ENCODE measurements around the gene GDAP1L1.

GDAP1L1 gene

DNA sequence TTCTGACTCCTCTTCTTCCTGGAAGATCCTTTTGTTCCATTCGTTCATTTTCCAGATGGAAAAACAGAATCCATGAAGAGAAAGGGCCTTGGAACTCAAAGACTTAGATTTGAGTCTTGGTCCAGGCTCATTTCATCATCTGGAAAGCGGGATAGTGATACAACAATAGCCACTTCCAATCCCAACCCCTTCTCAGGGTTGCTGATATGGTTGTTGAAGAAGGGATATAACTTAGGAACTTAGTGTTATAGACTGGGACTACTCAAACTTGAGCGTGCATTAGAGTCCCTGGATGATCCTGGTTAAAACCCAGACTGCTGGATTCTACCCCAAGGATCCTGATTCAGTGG lies 1.3 kb downstream of the GDAP1L1 start:
- DNase-seq (ENCODE audit: extremely low spot score, insufficient read length, low read depth) (no peak), FAIRE-seq (no peak)

DNA sequence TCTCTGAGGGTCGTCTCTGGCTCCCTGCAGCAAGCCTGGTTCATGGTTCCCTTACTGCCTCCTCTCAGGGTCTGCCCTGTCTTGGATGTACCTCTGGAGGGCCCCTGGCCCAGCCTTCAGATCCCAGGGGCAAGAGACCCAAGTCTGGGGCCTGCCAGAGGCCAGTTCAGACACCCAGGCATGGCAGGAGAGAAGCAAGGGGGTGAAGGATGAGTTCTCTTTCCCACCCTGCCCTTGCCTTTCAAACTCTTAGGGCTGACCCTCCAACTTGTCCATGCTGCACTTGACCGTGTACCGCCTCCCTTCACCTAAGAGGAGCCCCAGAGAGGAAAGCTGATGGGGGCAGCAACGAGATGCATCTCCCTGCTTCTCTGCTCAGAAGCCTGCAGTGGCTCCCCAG lies 4.2 kb downstream of the GDAP1L1 start:
- DNase-seq (ENCODE audit: extremely low spot score, insufficient read length, low read depth): no peak
- FAIRE-seq: no peak

GRCh38 chr20:44253528-44253927 lies 6.4 kb downstream of the GDAP1L1 start:
- FAIRE-seq: no peak
- no peak for DNase-seq (ENCODE audit: extremely low spot score, insufficient read length, low read depth)

GRCh38 chr20:44254073-44254472 lies 7.0 kb downstream of the GDAP1L1 start:
- FAIRE-seq: no peak

GRCh38 chr20:44255942-44256341 lies 8.8 kb downstream of the GDAP1L1 start:
- DNase-seq (ENCODE audit: extremely low spot score, insufficient read length, low read depth): no peak
- FAIRE-seq: no peak

More at GRCh38 chr20:44254073-44254472, 7.0 kb downstream of the GDAP1L1 start:
- no peak for DNase-seq (ENCODE audit: extremely low spot score, insufficient read length, low read depth)

DNA sequence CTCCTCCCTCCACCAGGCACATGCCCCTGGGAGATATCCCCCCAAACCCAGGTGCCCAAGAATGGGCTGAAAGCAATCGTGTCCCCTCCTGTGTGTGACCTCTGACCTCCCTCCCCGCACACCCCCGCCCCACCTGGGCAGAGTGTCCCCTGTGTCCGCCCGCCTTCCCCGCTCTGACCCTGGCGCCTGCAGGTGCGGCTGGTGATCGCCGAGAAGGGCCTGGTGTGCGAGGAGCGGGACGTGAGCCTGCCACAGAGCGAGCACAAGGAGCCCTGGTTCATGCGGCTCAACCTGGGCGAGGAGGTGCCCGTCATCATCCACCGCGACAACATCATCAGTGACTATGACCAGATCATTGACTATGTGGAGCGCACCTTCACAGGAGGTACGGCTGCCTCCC lies 9.9 kb downstream of the GDAP1L1 start:
- FAIRE-seq: no peak
- DNase-seq (ENCODE audit: extremely low spot score, insufficient read length, low read depth): no peak

GRCh38 chr20:44258226-44258890 lies 11.2 kb downstream of the GDAP1L1 start:
- no peak for FAIRE-seq
- DNase-seq (ENCODE audit: extremely low spot score, insufficient read length, low read depth): no peak

DNA sequence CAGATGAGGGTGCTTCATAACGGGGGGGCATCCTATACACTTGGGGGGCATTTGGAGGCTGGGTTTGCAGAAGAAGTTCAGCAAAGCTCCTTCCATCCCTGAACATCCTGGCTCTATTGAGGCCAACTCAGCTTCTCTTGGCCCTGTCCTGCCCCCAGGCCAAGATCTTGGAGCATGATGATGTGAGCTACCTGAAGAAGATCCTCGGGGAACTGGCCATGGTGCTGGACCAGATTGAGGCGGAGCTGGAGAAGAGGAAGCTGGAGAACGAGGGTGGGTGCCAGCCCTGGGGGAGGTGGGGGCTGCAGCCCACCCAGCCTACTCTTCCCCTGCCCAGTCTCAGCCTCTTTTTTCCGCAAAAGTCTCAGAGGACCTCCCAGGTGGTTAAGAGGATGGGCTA lies 17.2 kb downstream of the GDAP1L1 start:
- no peak for FAIRE-seq
- no peak for DNase-seq (ENCODE audit: extremely low spot score, insufficient read length, low read depth)

DNA sequence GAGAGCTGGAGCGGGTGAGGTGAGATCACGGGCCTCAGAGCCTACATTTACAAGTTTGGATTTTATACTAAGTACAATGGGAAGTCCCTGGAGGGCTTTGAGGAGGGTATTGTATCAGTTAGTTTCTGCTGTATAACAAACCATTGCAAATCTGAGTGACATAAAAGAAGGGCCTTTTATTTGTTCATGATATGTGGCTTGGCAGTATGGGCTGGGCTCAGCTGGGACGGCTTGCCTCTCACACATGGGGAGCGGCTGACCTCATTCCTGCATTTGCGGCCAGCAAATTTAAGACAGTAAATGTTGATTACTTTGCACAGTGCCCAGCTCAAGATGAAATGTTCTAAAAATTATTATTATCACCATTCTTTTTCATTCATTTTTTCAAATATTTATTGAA lies 21.7 kb downstream of the GDAP1L1 start:
- FAIRE-seq (no peak), DNase-seq (ENCODE audit: extremely low spot score, insufficient read length, low read depth) (no peak)

DNA sequence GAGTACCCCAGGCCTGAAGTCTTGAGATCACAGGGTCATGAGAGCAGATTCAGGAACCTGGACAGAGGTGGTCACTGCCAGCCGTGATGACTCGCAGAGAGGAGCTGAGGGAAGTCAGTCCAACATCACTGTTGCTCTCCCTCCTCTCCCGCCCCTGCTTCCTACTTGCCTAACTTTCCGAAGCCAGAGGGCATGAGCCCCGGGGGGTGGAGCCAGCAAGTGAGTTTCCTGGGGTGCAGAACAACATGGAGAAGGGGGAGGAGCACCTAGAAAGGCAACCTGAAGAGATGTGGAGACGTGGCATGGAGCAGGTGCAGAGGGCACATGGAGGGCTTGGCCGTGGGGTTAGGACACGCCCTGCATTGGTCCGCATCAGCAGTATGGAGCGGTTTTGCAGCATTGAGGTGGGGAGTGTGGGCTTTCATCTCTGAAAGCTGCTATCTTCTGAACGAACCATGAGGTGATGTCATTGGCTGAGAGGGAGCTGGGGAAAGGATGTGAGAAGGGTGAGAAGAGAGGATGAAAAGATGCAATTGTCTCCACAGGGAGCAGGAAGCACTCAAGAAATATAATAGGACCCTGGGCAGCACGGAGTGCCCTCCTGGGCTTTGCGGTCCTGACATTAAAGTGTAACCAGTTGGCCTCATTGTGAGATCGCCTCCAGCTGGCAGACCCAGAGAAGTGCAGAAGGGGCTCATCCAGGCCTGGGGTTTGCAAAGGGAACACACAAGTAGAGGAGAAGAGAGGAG lies 25.0 kb downstream of the GDAP1L1 start:
- DNase-seq (ENCODE audit: extremely low spot score, insufficient read length, low read depth): no peak
- FAIRE-seq: no peak

- DNase-seq (ENCODE audit: extremely low spot score, insufficient read length, low read depth) (no peak), FAIRE-seq (no peak)
Measured at GRCh38 chr20:44273231-44274215, 26.4 kb downstream of the GDAP1L1 start.

- DNase-seq (ENCODE audit: extremely low spot score, insufficient read length, low read depth) (no peak), FAIRE-seq (no peak)
Measured at GRCh38 chr20:44274303-44275017, 27.4 kb downstream of the GDAP1L1 start.

DNA sequence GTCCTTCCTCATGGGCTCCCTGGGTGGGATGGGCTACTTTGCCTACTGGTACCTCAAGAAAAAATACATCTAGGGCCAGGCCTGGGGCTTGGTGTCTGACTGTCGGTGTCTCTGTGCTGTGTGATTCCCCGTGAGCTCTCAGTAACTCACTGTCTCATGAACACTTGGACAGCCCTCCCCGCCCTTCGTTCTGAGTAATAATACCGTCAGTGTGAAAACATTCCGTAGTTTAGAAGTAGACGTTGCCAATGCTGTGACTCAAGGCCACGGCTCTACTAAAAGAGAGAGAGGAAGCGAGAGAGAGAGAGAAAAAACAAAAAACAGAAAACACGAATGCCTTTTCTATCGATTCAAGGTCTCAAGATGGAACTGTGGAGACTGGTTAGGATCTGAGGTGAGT lies 32.1 kb downstream of the GDAP1L1 start:
- no peak for FAIRE-seq
- DNase-seq (ENCODE audit: extremely low spot score, insufficient read length, low read depth): no peak

- FAIRE-seq: no peak
- no peak for DNase-seq (ENCODE audit: extremely low spot score, insufficient read length, low read depth)
Measured at GRCh38 chr20:44280387-44280786, 33.3 kb downstream of the GDAP1L1 start.

GRCh38 chr20:44282192-44282591 lies 35.1 kb downstream of the GDAP1L1 start:
- FAIRE-seq (no peak), DNase-seq (ENCODE audit: extremely low spot score, insufficient read length, low read depth) (no peak)

GRCh38 chr20:44284032-44284431 lies 36.9 kb downstream of the GDAP1L1 start:
- DNase-seq (ENCODE audit: extremely low spot score, insufficient read length, low read depth) (no peak), FAIRE-seq (no peak)

- FAIRE-seq: no peak
- DNase-seq (ENCODE audit: extremely low spot score, insufficient read length, low read depth): no peak
Measured at GRCh38 chr20:44287272-44288097, 40.4 kb downstream of the GDAP1L1 start.

DNA sequence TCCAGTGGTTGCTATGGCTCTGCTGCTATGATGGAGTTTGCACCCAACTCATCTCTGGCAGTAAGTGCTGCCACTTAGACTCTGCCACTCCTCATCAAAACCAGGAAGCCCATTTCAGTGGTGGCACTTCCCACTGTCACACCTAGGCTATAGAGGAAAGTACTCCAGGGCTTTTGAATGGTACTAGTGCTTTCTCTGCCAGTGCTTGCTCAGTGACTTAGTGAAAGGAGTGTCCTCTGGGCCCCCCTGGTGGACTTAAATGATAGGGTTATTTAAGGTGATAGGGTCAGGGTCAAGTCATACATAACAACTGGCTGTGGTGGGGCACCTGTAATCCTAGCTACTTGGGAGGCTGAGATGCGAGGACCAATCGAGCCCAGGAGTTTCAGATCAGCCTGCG lies 41.1 kb downstream of the GDAP1L1 start:
- DNase-seq (ENCODE audit: extremely low spot score, insufficient read length, low read depth) (no peak), FAIRE-seq (no peak)

- no peak for FAIRE-seq
- DNase-seq (ENCODE audit: extremely low spot score, insufficient read length, low read depth): no peak
Measured at GRCh38 chr20:44291754-44292153, 44.6 kb downstream of the GDAP1L1 start.

Measured in GM18507 (cell line).